ENCODE measurements around the gene PLXNB2.

The PLXNB2 gene

DNA sequence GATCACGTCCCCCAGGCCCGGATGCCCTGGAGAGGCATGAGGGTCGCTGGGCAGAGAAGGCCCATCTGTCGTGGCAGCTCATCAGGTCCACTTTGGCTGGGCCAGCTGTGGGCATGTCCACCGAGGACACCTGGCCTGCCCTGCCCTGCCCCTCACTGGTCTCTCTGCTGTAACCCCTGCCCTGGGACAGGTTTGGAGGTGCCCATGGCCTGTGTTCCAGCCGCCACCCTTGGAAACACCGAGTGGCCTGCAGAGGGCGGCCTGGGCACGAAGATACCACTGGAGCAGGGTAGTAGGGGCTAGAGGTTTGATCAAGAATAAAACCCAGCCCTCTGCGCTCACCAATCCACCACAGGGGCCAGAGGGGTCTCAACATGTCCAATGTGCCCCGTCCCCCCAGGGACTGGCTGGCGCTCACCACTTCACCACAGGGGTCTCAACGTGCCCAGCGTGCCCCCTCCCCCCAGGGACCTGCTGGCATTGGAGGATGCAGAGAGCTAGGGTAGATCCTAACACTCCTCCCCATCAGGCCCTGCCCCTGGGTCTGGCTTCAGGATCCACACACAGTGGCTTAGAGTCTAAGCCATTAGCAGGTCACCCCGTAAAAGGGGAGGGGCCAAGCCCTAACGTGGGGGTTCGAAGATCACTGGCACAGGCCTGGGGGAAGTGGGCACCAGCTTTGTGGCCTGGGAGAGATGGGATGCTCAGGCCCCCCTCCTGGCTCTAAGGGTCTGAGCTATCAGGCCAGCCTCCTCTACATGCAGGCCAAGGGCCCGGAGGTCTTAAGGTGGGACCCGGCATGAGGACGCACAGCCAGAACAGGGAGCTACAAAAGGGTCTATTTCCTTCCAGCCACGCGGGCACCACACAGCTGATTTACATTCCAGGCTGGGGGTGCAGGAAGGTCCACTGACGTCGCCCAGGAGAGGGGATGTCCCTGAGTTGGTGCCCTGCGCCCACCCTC, 55.1 kb downstream of the PLXNB2 start:
- DNase-seq (ENCODE audit: low read depth), result peak; percentile 60

DNA sequence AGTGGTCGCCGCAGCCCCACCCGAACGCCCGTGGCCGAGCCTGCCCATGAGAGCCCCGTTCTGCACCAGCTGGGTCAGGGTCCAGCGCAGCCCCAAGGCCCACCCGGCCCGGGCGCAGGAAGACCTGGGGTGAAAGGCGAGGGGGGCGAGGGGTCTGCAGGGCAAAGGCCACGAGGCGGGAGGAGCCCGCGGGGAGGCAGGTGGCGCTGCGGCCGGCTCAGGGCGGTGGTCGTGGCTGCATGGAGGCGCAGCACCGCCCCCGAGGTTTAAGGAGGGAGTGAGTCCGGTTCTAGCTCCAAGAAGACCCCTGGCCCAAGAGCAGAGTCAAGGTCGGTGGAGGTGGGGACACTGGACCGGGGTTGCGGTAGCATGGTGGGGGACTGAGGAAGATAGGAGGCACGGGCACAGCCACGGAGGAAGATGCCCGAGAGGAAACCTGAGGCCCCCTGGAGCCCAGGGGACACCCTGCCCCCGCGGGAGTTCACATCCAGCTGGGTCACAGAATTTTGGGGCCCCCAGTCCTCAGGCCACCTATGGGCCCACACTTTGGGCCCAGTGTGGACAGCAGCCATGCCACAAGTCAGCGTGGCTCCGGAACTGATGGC, 55.9 kb downstream of the PLXNB2 start:
- DNase-seq (ENCODE audit: low read depth), result no peak

GRCh38 chr22:50250555-50251476, 56.6 kb downstream of the PLXNB2 start, which contains the start of gene HDAC10:
Gene HDAC10, minus strand, starts transcription at chr22:50251265. Its CDS starts 233 bp downstream, at chr22:50251032.
- DNase-seq (ENCODE audit: low read depth), result peak; percentile 71

DNA sequence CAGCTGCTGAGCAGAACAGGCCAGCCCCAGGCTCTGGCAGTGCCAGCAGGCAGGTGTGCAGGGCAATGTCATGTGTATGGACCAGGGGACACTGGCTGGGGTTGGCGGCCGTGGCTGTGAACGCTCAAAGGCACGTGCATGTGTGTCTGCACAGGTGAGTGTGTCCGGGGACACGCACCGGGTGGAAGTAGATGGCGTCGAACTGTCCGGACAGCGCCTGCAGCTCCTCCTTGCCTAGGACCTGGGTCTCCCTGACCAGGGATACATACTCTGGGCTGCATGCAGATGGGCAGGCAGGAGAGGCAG, 57.2 kb downstream of the PLXNB2 start:
- no peak for DNase-seq (ENCODE audit: low read depth)

DNA sequence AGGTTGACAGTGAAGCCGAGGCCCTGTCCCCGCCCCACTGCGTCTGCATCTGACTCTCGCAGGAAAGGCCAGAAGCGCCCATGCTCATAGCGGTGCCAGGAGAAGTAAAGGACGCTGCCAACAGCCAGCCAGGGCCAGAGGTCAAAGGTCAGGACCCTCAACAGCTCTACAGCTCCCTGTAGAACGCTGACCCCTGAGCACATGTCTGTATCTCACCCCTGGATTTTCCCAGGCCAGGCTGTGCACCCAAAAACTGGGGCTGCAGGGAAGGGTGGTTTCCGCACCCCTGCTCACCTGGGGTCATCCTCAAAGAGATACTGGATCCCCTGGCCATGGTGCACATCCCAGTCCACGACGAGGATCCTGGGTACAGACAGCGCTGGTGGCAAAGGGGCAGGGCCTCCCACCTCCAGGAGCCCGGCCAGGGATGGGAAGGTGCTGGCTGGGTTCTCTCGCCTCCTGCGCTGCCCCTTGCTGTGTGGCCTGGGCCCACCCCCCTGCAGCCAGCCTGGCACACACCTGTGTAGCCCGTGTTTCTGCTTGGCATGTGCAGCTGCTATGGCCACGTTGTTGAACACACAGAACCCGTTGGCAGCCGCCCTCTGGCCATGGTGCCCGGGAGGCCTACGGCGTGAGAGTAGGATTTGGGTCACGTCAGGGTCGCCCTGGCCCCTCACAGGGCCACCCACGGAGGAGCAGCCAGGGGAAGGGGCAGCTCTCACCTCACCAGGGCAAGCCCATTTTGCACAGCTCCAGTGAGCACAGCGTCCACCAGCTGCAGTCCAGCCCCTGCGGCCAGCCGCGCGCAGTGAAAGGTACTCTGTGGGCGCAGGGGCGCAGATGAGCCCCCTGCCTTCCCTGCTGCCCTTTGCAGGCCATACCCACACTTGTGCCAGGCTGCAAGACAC, 57.9 kb downstream of the PLXNB2 start:
- DNase-seq (ENCODE audit: low read depth), result no peak

GRCh38 chr22:50248196-50249081, 59.0 kb downstream of the PLXNB2 start:
- DNase-seq (ENCODE audit: low read depth), result no peak

DNA sequence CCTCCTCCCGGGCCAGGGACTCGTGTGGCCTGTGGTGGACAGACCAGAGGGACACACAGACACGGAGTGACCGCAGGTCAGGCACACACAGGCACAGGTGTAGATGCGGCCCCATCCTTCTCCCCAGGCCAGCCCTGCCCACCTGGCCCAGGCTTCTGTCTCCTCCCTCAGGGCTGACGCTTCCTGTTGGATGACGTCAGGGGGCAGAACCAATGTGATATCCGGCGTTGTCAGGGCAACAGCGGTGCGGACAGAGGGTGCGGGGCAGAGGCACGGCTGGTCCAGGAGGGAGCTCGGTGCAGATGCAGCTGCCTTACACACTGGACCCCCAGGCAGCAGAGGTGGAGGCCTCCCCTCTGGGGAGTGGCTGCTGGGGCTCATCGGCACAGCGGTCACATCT, 59.7 kb downstream of the PLXNB2 start:
- DNase-seq (ENCODE audit: low read depth), result no peak

GRCh38 chr22:50246242-50247175, 60.9 kb downstream of the PLXNB2 start:
- DNase-seq (ENCODE audit: low read depth), result no peak

GRCh38 chr22:50245214-50246072, 62.0 kb downstream of the PLXNB2 start:
- DNase-seq (ENCODE audit: low read depth), result no peak

DNA sequence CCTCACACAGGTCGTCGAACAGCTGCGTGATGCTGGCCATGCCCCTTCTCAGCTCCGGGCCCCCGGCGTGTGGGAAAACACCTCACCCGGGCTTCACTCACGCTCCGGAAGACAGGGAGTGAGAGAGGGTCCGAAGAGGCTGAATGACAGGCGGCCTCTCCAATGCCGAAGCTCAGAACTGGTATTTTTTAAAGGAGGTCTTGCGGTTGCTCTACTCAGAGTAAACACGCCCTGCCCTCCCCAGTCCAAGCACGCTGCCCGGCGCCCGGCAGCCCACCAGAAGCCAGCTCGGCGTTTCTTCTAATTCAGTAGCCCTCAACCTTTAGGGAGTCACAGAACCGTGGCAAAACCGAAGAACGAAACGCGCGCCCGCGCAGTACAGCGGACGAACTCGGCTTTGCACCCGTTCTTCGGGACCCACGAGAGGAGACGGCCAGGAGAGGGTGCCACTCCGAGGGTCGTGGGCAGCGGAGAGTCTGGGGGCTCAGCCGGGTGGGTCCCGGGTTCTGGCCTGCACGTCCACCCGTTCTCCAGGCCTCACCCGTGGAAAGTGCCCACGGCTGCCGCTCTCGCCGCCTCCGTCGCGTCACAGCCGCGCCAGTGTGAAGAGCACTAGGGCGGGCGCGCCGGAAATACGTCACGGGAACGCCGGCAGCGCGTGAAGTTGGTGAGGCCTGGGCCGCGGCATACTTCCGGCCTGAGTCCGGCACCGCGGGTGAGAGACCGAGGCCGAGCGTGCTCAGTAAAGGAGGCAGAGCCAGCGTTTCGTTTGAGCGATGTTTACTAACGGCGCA, 62.8 kb downstream of the PLXNB2 start, which contains the start of gene TUBGCP6:
TSS of gene TUBGCP6 (minus strand) at position 604 of the 794 bp plus-strand sequence. CDS start at position 40, 564 bp downstream.
- peak; percentile 90 for DNase-seq (ENCODE audit: low read depth)

GRCh38 chr22:50243685-50244419, 63.6 kb downstream of the PLXNB2 start:
- no peak for DNase-seq (ENCODE audit: low read depth)

DNA sequence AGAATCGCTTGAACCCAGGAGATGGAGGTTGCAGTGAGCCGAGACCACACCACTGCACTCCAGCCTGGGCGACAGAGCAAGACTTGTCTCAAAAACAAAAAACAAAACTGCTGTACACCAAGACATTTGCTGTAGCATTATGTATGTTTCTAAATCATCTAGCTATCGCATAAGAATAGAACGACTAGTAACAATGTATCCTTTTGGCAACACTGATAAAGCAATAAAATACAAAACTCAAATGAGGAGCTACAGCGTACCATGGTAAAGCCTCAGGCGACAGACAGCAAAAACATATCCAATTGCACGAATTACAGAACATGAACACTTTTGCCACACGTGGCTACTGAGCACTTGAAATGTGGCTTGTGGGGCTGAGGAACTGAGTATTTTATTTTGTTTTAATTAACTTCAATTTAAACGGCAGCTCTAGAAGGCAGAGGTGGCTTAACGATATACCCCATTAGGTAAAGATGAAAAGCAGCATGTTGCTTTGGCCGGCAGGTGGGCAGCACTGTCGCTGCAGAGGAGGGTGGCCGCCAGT, 65.0 kb downstream of the PLXNB2 start:
- DNase-seq (ENCODE audit: low read depth), result no peak

DNA sequence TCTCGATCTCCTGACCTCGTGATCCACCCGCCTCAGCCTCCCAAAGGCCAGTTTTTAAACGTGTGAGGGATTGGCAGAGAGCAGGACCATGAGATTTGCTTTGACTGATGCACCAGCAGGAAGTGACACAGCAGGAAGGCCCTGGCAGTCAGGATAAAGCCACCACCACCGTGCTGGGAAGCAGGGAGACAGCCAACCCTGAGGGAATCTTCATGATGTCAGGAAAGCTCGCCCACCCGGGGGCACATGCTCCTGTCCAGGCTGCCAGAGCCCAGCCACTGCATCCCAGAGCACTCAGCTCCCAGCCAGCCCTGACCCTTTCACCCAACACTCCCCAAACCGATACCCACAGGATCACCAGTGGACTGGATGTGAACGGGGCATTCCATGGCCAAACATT, 68.7 kb downstream of the PLXNB2 start:
- no peak for DNase-seq (ENCODE audit: low read depth)

DNA sequence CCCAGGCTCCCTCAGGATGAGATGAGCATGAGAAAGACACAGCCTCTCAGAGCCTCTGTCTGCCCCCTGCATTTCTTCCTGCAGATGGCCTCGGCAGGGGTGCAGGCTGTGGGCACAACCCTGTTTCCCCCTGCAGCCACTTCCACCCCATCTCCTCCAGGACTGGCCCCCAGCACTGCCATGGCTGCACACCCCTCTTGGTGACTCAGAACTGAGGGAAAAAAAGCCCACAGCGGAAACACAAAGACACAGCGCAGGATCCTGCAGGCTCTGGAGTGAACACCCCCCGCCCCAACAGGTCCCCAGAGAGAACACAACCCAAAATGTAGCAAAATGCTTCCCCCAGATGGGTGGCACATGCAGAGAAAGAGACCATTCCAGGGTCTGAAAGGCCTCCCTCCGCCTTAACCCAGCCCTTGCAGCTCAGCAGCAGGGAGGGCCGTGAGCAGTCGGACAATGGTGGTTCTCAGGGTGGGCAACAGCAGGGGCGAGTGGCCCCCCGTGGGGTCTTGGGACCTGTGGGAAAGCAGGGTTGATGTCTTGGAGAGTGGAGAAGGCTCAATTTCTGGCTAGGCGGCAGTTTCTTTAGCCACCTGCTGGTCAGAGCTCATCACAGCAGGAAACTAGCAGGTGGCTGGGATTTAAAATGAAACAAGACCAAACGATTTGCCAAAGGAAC, 70.6 kb downstream of the PLXNB2 start:
- no peak for DNase-seq (ENCODE audit: low read depth)

GRCh38 chr22:50233223-50233622, 74.2 kb downstream of the PLXNB2 start:
- DNase-seq (ENCODE audit: low read depth), result no peak

Measured in activated T-helper 9 cell treated with anti-CD3 and anti-CD28 coated beads, Interleukin-2, amount 50 U/mL, for 16 hours (primary cell).